ENCODE results near the gene PRELID3B. TPM values are rescaled to one million over a fixed set of nuclear protein-coding genes. Genes with fewer than 3 reads are reported as not detected.

PRELID3B gene
- total and polyA plus RNA-seq, 2 of the 8 experiments (the other 6 are each of a cell fraction or from before 2014, with no cell fraction given): 8.1 to 50.5 TPM

- Histone ChIP-seq H3K36me3 (ENCODE audit: control insufficient read depth in 2 of 4, insufficient read depth in 4 of 4, low read length in 3 of 4) (no peaks in the 10 kb centered on the region), H3K18ac (ENCODE audit: extremely low read depth, low read length) (no peak overlapping the region), H2BK120ac (replicated peaks; ENCODE audit: low read depth, low read length) (no peak overlapping the region), H3K14ac (ENCODE audit: insufficient read length) (no peak overlapping the region), H3K79me2 (ENCODE audit: control insufficient read depth in 1 of 2, insufficient read depth in 2 of 2, low read length in 2 of 2) (no peaks in the 10 kb centered on the region), H3K23ac (ENCODE audit: insufficient read length) (no peak overlapping the region), H2BK15ac (ENCODE audit: low read length) (no peak overlapping the region), H3K4me1 (replicated peaks in 1 of 4; ENCODE audit: control insufficient read depth in 3 of 4, insufficient read depth in 4 of 4, low read length in 3 of 4) (no peaks in the 10 kb centered on the region), H2AK5ac (ENCODE audit: low read depth, low read length) (no peak overlapping the region), H3K9me3 (ENCODE audit: insufficient read depth in 2 of 2, low read depth in 1 of 2, low read length in 1 of 2) (no peaks in the 10 kb centered on the region), H2BK12ac (ENCODE audit: low read depth, low read length) (no peak overlapping the region), H3K4me3 (ENCODE audit: extremely low read depth in 1 of 4, insufficient read depth in 2 of 4, low read depth in 3 of 4, low read length in 4 of 4) (no peak overlapping the region), H3K79me1 (ENCODE audit: low read depth, low read length) (no peaks in the 10 kb centered on the region), H3K4me2 (ENCODE audit: insufficient read depth in 1 of 2, low read depth in 2 of 2, low read length in 2 of 2) (no peak overlapping the region), H3K9ac (replicated peaks in 1 of 4; ENCODE audit: extremely low read depth in 1 of 4, low read depth in 3 of 4, low read length in 3 of 4) (no peak overlapping the region), H3K4ac (replicated peaks; ENCODE audit: insufficient read length, low read depth, low read length) (no peak overlapping the region), H2AFZ (ENCODE audit: low read length) (no peak overlapping the region), H3K56ac (replicated peaks; ENCODE audit: insufficient read length, low read depth, low read length) (no peak overlapping the region), H3K27me3 (replicated peaks in 1 of 4; ENCODE audit: control insufficient read depth in 3 of 4, extremely low read depth in 1 of 4, insufficient read depth in 3 of 4, low read length in 3 of 4) (no peaks in the 10 kb centered on the region), H4K8ac (ENCODE audit: extremely low read depth, insufficient read depth, low read length) (no peak overlapping the region), H3K23me2 (ENCODE audit: low read depth, low read length) (no peaks in the 10 kb centered on the region), H4K20me1 (replicated peaks in 1 of 2; ENCODE audit: control insufficient read depth in 1 of 2, insufficient read depth in 2 of 2, low read length in 2 of 2) (no peaks in the 10 kb centered on the region), H4K5ac (ENCODE audit: insufficient read length, low read depth, low read length) (no peak overlapping the region), H4K91ac (replicated peaks; ENCODE audit: insufficient read length, low read length) (no peak overlapping the region), H2BK20ac (ENCODE audit: low read length) (no peak overlapping the region), H3K27ac (ENCODE audit: low read depth, low read length) (no peak overlapping the region), H2BK5ac (ENCODE audit: low read depth, low read length) (no peak overlapping the region)
- FAIRE-seq (no peak), DNase-seq (ENCODE audit: low read depth in 1 of 2, low spot score in 2 of 2) (no peak)
- 93% methylated on average over 7 of the region's 7 CpGs; no CpG with 5 or more reads in 1 of the 2 experiments for WGBS, 2 experiments (ENCODE audit: extremely low coverage in 1 of 2, insufficient coverage in 1 of 2, insufficient read length in 1 of 2, insufficient replicate concordance in 2 of 2, low coverage in 1 of 2, low lambda C conversion rate in 2 of 2, missing lambda C conversion rate in 1 of 2)
- ChIA-PET CTCF (ENCODE audit: partially characterized antibody) (no interaction called here), POLR2A (ENCODE audit: partially characterized antibody) (no interaction called here)
- TF ChIP-seq SAP30 (IDR thresholded peaks at IDR 0.05; ENCODE audit: insufficient read depth, insufficient replicate concordance, low read length): no peak
- TF ChIP-seq BACH1 (IDR thresholded peaks at IDR 0.05; ENCODE audit: low read length): no peak
- TF ChIP-seq FOSL1 (IDR thresholded peaks at IDR 0.05; ENCODE audit: insufficient read depth, low read depth, low read length): no peak
- no peak for TF ChIP-seq CBX5 (IDR thresholded peaks at IDR 0.05; ENCODE audit: low read depth, low read length)
- TF ChIP-seq TCF12 (IDR thresholded peaks at IDR 0.05; ENCODE audit: low read depth, low read length): no peak
- TF ChIP-seq SUZ12 (IDR thresholded peaks at IDR 0.05; ENCODE audit: low read length): no peak
- no peak for TF ChIP-seq TBP (IDR thresholded peaks at IDR 0.05; ENCODE audit: low read depth, low read length)
- TF ChIP-seq CTBP2 (IDR thresholded peaks at IDR 0.05; ENCODE audit: borderline replicate concordance, insufficient read depth, insufficient read length, low read length): no peak
- TF ChIP-seq POLR2A (IDR thresholded peaks at IDR 0.05; ENCODE audit: control extremely low read depth in 1 of 2, low read depth in 2 of 2, low read length in 2 of 2): no peak
- TF ChIP-seq CEBPB (IDR thresholded peaks at IDR 0.05; ENCODE audit: low read depth, low read length): no peak
- TF ChIP-seq E2F6 (IDR thresholded peaks at IDR 0.05): no peak
- TF ChIP-seq SP2 (IDR thresholded peaks at IDR 0.05; ENCODE audit: low read length): no peak
- no peak for TF ChIP-seq POLR2AphosphoS5 (IDR thresholded peaks at IDR 0.05; ENCODE audit: low read depth, low read length)
- no peak for TF ChIP-seq BCL11A (IDR thresholded peaks at IDR 0.05; ENCODE audit: low read depth in 2 of 2, low read length in 2 of 2)
- TF ChIP-seq SIN3A (conservative IDR thresholded peaks at IDR 0.05 in 1 of 2, IDR thresholded peaks at IDR 0.05 in 1 of 2; ENCODE audit: low read depth in 1 of 2, low read length in 2 of 2): no peak
- no peak for TF ChIP-seq CHD2 (IDR thresholded peaks at IDR 0.05; ENCODE audit: low read length)
Observed at GRCh38 chr20:59055302-59055701, 12.7 kb upstream of the PRELID3B start.
